Measurements from ENCODE around the gene CLCN2. TPM values are rescaled to one million over a fixed set of nuclear protein-coding genes. Genes with fewer than 3 reads are reported as not detected.

The CLCN2 gene
- total and polyA plus RNA-seq, 7 experiments from 2014 or later, result 0.91 to 6.0 (median 3.8) TPM

DNA sequence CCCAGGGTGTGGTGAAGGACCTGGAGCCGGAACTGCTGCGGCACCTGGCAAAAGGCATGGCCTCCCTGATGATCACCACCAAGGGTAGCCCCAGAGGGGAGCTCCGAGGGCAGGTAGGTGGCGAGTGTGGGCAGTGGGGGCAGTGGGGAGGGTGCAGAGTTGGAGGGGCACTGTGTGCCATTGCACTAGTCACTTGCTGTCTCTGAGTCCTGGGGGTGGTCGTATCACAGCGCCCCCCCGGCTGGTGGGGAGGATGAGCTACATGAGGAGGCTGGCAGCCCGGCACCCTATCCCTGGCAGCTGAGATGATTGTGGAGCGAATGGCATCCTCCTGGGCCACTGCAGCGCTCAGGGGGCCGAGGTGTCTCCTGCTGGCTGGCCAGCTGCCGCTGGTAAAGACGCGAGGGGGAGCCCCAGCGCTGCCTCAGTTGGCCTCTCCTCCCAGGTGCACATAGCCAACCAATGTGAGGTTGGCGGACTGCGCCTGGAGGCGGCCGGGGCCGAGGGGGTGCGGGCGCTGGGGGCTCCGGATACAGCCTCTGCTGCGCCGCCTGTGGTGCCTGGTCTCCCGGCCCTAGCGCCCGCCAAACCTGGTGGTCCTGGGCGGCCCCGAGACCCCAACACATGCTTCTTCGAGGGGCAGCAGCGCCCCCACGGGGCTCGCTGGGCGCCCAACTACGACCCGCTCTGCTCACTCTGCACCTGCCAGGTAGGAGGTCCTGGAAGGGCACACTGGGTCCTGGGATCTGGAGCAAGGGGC lies 24.8 kb upstream of the CLCN2 start:
- Mint-ChIP-seq H3K4me1 (peaks cover 0 to 4% (median 0%) of the 10 kb centered on the region in 7 donors), H3K4me3 (no peak overlapping the region), H3K36me3 (no peaks in the 10 kb centered on the region), H3K27ac (no peak overlapping the region), H3K27me3 (peaks cover 17 to 50% (median 25%) of the 10 kb centered on the region in 5 donors), H3K9me3 (peaks cover 0 to 1% (median 0%) of the 10 kb centered on the region in 11 donors)
- peaks cover 0 to 5% of the 10 kb centered on the region in 2 donors for H3K27me3 ChIP-seq (ENCODE audit: control insufficient read depth in 2 of 2, insufficient read depth in 2 of 2, low read length in 2 of 2)
- CTCF ChIA-PET, result no interaction called here
- H3K27ac ChIP-seq (ENCODE audit: low read depth, low read length), result no peak overlapping the region
- H3K36me3 ChIP-seq (ENCODE audit: control insufficient read depth in 2 of 3, insufficient read depth in 3 of 3, low read length in 3 of 3), result no peaks in the 10 kb centered on the region
- H3K9me3 ChIP-seq (ENCODE audit: control insufficient read depth in 2 of 3, low read length in 3 of 3), result no peaks in the 10 kb centered on the region
- H3K4me3 ChIP-seq (ENCODE audit: low read length), result no peak overlapping the region
- DNase-seq, result no peak
- POLR2A ChIA-PET, result no interaction called here
- intact Hi-C loops (cut with micrococcal nuclease), result no loop called here
- ATAC-seq, result no peak
- no peaks in the 10 kb centered on the region for H3K4me1 ChIP-seq (ENCODE audit: control insufficient read depth in 2 of 2, insufficient read depth in 2 of 2, low read length in 2 of 2)

DNA sequence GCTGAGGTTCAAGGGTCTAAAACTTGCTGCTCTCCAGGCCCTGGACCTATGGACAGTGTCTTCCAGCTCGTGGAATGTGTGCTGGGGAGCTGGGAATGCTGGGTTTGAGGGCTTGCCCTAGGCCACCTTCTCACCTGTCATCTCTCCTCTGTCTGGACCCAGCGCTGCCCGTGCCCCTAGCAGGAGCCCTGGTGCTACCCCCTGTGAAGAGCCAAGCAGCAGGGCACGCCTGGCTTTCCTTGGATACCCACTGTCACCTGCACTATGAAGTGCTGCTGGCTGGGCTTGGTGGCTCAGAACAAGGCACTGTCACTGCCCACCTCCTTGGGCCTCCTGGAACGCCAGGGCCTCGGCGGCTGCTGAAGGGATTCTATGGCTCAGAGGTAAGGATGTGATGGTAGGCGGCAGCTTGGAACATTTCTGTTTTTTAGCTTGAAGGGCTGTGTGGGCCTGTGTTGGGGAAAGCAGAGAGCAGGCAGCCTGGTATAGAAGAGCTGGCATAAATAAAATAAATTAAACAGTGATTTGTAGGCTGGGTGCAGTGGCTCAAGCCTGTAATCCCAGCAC lies 23.5 kb upstream of the CLCN2 start:
- Mint-ChIP-seq H3K4me1 (peaks cover 0 to 9% (median 5%) of the 10 kb centered on the region in 7 donors), H3K27me3 (peaks cover 17 to 47% (median 23%) of the 10 kb centered on the region in 5 donors), H3K9me3 (peaks cover 0 to 1% (median 0%) of the 10 kb centered on the region in 11 donors), H3K36me3 (no peaks in the 10 kb centered on the region), H3K27ac (no peak overlapping the region), H3K4me3 (no peak overlapping the region)
- ATAC-seq (no peak), DNase-seq (no peak)
- Histone ChIP-seq H3K27me3 (ENCODE audit: control insufficient read depth in 2 of 2, insufficient read depth in 2 of 2, low read length in 2 of 2) (peaks cover 0 to 9% of the 10 kb centered on the region in 2 donors), H3K27ac (ENCODE audit: low read depth, low read length) (no peak overlapping the region), H3K4me1 (ENCODE audit: control insufficient read depth in 2 of 2, insufficient read depth in 2 of 2, low read length in 2 of 2) (peaks cover 4 to 5% of the 10 kb centered on the region in 2 donors), H3K4me3 (ENCODE audit: low read length) (no peak overlapping the region), H3K36me3 (ENCODE audit: control insufficient read depth in 2 of 3, insufficient read depth in 3 of 3, low read length in 3 of 3) (no peaks in the 10 kb centered on the region), H3K9me3 (ENCODE audit: control insufficient read depth in 2 of 3, low read length in 3 of 3) (no peaks in the 10 kb centered on the region)
- ChIA-PET CTCF (interaction anchor here (0.9 to 1.4 kb wide), 2 partner anchors 13 to 169 kb away, joined by 3 read pairs; no protein-coding TSS in a partner anchor), POLR2A (no interaction called here)
- intact Hi-C loops (cut with micrococcal nuclease), result no loop called here

DNA sequence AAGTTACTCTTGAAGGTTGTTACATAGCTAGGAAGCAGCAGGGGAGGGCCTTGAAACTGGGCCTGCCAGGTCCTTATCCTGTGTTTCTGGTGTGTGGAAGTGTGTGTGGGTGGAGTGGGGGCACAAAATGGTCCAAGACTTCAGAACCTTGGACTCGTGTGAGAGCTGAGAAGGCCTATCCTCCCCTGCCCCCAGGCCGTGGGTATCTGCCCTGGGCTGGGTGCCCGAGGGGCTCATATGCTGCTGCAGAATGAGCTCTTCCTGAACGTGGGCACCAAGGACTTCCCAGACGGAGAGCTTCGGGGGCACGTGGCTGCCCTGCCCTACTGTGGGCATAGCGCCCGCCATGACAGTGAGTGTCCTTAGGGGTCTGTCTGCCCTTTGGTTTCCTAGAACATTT lies 22.9 kb upstream of the CLCN2 start:
- intact Hi-C loops (cut with micrococcal nuclease), result no loop called here
- no peaks in the 10 kb centered on the region for H3K9me3 ChIP-seq (ENCODE audit: control insufficient read depth in 2 of 3, low read length in 3 of 3)
- Mint-ChIP-seq H3K9me3 (peaks cover 0 to 1% (median 0%) of the 10 kb centered on the region in 11 donors), H3K4me1 (peaks cover 0 to 9% (median 5%) of the 10 kb centered on the region in 7 donors), H3K36me3 (no peaks in the 10 kb centered on the region), H3K27me3 (peaks cover 13 to 47% (median 25%) of the 10 kb centered on the region in 5 donors), H3K4me3 (no peak overlapping the region), H3K27ac (no peak overlapping the region)
- no peak for ATAC-seq
- no peak overlapping the region for H3K27ac ChIP-seq (ENCODE audit: low read depth, low read length)
- H3K27me3 ChIP-seq (ENCODE audit: control insufficient read depth in 2 of 2, insufficient read depth in 2 of 2, low read length in 2 of 2), result peaks cover 0 to 9% of the 10 kb centered on the region in 2 donors
- H3K4me3 ChIP-seq (ENCODE audit: low read length), result no peak overlapping the region
- DNase-seq, result no peak
- H3K4me1 ChIP-seq (ENCODE audit: control insufficient read depth in 2 of 2, insufficient read depth in 2 of 2, low read length in 2 of 2), result peaks cover 4 to 5% of the 10 kb centered on the region in 2 donors
- no peaks in the 10 kb centered on the region for H3K36me3 ChIP-seq (ENCODE audit: control insufficient read depth in 2 of 3, insufficient read depth in 3 of 3, low read length in 3 of 3)
- ChIA-PET CTCF (interaction anchor here (0.9 to 1.4 kb wide), 2 partner anchors 12 to 170 kb away, joined by 3 read pairs; no protein-coding TSS in a partner anchor), POLR2A (no interaction called here)

DNA sequence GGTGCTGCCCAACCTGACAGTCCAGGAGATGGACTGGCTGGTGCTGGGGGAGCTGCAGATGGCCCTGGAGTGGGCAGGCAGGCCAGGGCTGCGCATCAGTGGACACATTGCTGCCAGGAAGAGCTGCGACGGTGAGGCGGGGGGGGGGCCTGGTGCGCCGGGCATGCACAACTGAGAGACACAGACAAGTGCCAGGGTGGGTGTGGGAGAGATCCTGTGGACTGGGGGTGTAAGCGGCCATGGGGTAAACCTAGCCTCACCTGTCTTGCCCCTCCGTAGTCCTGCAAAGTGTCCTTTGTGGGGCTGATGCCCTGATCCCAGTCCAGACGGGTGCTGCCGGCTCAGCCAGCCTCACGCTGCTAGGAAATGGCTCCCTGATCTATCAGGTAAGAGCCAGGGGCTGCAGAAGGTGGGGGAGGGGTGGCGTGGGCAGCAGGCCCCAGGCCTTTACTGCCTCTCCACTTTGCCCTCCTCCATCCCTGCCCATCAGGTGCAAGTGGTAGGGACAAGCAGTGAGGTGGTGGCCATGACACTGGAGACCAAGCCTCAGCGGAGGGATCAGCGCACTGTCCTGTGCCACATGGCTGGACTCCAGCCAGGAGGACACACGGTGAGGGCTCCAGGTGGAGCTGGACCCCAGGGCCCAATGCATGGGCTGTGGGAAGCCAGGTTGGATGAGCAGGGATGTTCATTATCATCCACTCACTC lies 21.8 kb upstream of the CLCN2 start:
- no peak for DNase-seq
- H3K36me3 Mint-ChIP-seq, result peaks cover 0 to 1% (median 0%) of the 10 kb centered on the region in 5 donors
- ChIA-PET CTCF (interaction anchor here (1.4 kb wide), 1 partner anchor 11 kb away, joined by 3 read pairs; no protein-coding TSS in a partner anchor), POLR2A (no interaction called here)
- peaks cover 0 to 15% (median 7%) of the 10 kb centered on the region in 7 donors for H3K4me1 Mint-ChIP-seq
- peaks cover 0 to 9% of the 10 kb centered on the region in 2 donors for H3K27me3 ChIP-seq (ENCODE audit: control insufficient read depth in 2 of 2, insufficient read depth in 2 of 2, low read length in 2 of 2)
- no peaks in the 10 kb centered on the region for H3K9me3 ChIP-seq (ENCODE audit: control insufficient read depth in 2 of 3, low read length in 3 of 3)
- no peaks in the 10 kb centered on the region for H3K9me3 Mint-ChIP-seq
- H3K4me3 ChIP-seq (ENCODE audit: low read length), result no peak overlapping the region
- intact Hi-C loops (cut with micrococcal nuclease), result no loop called here
- H3K36me3 ChIP-seq (ENCODE audit: control insufficient read depth in 2 of 3, insufficient read depth in 3 of 3, low read length in 3 of 3), result no peaks in the 10 kb centered on the region
- H3K4me3 Mint-ChIP-seq, result no peak overlapping the region
- no peak overlapping the region for H3K27ac Mint-ChIP-seq
- peaks cover 25 to 59% (median 36%) of the 10 kb centered on the region in 5 donors for H3K27me3 Mint-ChIP-seq
- no peak overlapping the region for H3K27ac ChIP-seq (ENCODE audit: low read depth, low read length)
- ATAC-seq, result no peak
- H3K4me1 ChIP-seq (ENCODE audit: control insufficient read depth in 2 of 2, insufficient read depth in 2 of 2, low read length in 2 of 2), result peaks cover 4 to 5% of the 10 kb centered on the region in 2 donors

DNA sequence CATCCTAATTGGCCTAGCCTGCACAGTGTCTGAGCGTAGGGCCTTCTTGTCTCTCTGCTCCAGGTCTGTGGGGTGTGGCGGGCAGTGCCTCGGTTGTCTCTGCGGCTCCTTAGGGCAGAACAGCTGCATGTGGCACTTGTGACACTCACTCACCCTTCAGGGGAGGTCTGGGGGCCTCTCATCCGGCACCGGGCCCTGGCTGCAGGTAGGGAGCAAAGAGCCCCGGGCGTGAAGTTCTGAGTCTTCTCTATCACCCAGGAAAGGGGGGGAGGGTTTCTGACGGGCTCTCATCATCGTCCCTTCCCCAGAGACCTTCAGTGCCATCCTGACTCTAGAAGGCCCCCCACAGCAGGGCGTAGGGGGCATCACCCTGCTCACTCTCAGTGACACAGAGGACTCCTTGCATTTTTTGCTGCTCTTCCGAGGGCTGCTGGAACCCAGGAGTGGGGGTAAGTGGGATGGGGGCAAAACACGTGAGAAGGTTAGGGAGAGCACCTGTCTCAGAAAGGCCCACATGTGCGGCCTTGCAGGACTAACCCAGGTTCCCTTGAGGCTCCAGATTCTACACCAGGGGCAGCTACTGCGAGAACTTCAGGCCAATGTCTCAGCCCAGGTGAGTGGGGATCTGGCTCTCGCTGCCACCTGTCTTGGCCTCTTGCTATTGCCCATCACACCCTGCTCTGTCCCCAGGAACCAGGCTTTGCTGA lies 21.1 kb upstream of the CLCN2 start:
- H3K9me3 ChIP-seq (ENCODE audit: control insufficient read depth in 2 of 3, low read length in 3 of 3), result no peaks in the 10 kb centered on the region
- H3K9me3 Mint-ChIP-seq, result no peaks in the 10 kb centered on the region
- H3K4me1 Mint-ChIP-seq, result peaks cover 0 to 15% (median 7%) of the 10 kb centered on the region in 7 donors
- ATAC-seq (no peak), DNase-seq (no peak)
- H3K4me3 ChIP-seq (ENCODE audit: low read length), result no peak overlapping the region
- peaks cover 0 to 9% of the 10 kb centered on the region in 2 donors for H3K27me3 ChIP-seq (ENCODE audit: control insufficient read depth in 2 of 2, insufficient read depth in 2 of 2, low read length in 2 of 2)
- POLR2A ChIA-PET, result no interaction called here
- peaks cover 31 to 66% (median 40%) of the 10 kb centered on the region in 5 donors for H3K27me3 Mint-ChIP-seq
- H3K27ac Mint-ChIP-seq, result no peak overlapping the region
- H3K36me3 ChIP-seq (ENCODE audit: control insufficient read depth in 2 of 3, insufficient read depth in 3 of 3, low read length in 3 of 3), result no peaks in the 10 kb centered on the region
- H3K36me3 Mint-ChIP-seq, result peaks cover 0 to 1% (median 0%) of the 10 kb centered on the region in 5 donors
- peak overlapping the region in 1 of 10 donors; percentile 80 for H3K4me3 Mint-ChIP-seq
- peaks cover 4 to 5% of the 10 kb centered on the region in 2 donors for H3K4me1 ChIP-seq (ENCODE audit: control insufficient read depth in 2 of 2, insufficient read depth in 2 of 2, low read length in 2 of 2)
- CTCF ChIA-PET, result no interaction called here
- no peak overlapping the region for H3K27ac ChIP-seq (ENCODE audit: low read depth, low read length)
- intact Hi-C loops (cut with micrococcal nuclease), result no loop called here

Data from naive thymus-derived CD4-positive, alpha-beta T cell (primary cell).